Thyroid gland (tissue), 4 donors: ENCODE results near the gene WNT2.

ENCODE experiments used
- POLR2A ChIP-seq, 2 donors: fragments of 450-650 bp; IDR thresholded peaks; one replicate each; pipeline ENCODE4 v1.6.1; 2017; ENCODE audit warnings: antibody characterized with exemption in 2 of 2, mild to moderate bottlenecking in 2 of 2, moderate library complexity in 1 of 2
- TF ChIP-seq, protein P1 (sequence below), 6 experiments: fragments of 200-600 bp in 3 of 6; fragments of 450-650 bp in 3 of 6; sonication (generic) in 3 of 6; IDR thresholded peaks; one replicate each; pipeline ENCODE4 v1.5.1; 2016 to 2019; ENCODE audit warnings: antibody characterized with exemption in 6 of 6, mild to moderate bottlenecking in 2 of 6, inconsistent platforms in 1 of 6, moderate library complexity in 1 of 6

DNA sequence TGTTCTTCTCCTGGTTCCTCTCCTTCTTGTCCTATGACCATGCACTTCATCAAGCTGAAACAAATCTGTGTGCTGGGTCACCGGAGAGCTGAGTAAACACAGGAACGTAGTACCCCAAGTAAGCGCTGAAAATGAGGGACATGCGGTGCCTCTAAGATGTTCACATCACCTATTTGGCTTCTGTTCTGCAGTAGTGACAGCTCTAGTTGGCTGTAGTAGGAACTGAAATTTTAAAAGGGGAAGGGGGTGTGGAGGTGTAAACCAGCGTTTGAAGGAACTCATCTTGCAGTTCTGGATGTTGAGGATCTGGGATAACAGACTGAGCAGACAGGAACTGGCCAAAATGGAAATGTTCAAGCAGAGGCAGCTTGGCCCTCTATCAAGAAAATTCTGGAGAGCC is 85.2 kb downstream of the WNT2 start:
- no peak for TF ChIP-seq POLR2A (IDR thresholded peaks at IDR 0.05)
- TF ChIP-seq, protein P1, sequence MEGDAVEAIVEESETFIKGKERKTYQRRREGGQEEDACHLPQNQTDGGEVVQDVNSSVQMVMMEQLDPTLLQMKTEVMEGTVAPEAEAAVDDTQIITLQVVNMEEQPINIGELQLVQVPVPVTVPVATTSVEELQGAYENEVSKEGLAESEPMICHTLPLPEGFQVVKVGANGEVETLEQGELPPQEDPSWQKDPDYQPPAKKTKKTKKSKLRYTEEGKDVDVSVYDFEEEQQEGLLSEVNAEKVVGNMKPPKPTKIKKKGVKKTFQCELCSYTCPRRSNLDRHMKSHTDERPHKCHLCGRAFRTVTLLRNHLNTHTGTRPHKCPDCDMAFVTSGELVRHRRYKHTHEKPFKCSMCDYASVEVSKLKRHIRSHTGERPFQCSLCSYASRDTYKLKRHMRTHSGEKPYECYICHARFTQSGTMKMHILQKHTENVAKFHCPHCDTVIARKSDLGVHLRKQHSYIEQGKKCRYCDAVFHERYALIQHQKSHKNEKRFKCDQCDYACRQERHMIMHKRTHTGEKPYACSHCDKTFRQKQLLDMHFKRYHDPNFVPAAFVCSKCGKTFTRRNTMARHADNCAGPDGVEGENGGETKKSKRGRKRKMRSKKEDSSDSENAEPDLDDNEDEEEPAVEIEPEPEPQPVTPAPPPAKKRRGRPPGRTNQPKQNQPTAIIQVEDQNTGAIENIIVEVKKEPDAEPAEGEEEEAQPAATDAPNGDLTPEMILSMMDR (IDR thresholded peaks at IDR 0.05): no peak
